Measurements from ENCODE around the gene CDCA4.

CDCA4 gene

GRCh38 chr14:104978746-104979691, 41.9 kb downstream of the CDCA4 start:
- in situ Hi-C loops (cut with HindIII; ENCODE audit: low sequenced_read_pairs) = no loop called here

- in situ Hi-C loops (cut with HindIII; ENCODE audit: low sequenced_read_pairs) = no loop called here
Measured at GRCh38 chr14:104977681-104978653, 42.9 kb downstream of the CDCA4 start, which contains the start of gene AHNAK2. Gene AHNAK2 (minus strand): TSS chr14:104978374. CDS start chr14:104978237, 137 bp downstream.

DNA sequence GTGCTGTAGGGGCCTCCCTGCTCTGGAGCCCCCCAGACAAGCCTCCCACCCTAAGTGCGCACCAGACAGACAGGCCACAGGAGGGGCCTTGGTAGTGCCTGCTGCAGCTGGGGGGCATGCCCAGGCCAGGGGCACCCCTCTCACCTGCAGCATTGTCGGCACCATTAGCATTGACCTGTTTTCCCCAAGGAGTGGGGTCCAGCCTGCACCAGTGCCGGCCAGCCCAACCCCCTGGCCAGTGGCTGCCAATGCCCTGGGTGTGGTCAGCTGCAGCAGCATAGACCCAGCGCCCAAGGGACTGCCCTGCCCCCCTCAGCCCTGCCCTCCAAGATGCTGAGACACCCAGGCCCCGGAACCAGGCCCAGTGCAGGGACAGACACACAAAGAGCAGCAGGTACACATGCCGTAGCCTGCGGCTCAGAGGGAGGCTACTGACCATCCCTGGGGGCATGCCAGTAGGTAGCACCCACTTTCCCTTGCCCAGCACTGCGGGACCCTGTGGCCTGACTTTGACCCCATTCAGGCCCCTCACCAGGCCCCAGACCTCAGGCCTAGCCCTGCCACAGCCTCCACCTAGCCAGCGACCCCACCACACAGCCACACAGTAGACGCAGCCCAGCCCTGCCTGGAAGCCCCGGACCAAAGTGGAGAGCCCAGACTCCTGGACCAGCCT, 43.7 kb downstream of the CDCA4 start:
- in situ Hi-C loops (cut with HindIII; ENCODE audit: low sequenced_read_pairs) = no loop called here

DNA sequence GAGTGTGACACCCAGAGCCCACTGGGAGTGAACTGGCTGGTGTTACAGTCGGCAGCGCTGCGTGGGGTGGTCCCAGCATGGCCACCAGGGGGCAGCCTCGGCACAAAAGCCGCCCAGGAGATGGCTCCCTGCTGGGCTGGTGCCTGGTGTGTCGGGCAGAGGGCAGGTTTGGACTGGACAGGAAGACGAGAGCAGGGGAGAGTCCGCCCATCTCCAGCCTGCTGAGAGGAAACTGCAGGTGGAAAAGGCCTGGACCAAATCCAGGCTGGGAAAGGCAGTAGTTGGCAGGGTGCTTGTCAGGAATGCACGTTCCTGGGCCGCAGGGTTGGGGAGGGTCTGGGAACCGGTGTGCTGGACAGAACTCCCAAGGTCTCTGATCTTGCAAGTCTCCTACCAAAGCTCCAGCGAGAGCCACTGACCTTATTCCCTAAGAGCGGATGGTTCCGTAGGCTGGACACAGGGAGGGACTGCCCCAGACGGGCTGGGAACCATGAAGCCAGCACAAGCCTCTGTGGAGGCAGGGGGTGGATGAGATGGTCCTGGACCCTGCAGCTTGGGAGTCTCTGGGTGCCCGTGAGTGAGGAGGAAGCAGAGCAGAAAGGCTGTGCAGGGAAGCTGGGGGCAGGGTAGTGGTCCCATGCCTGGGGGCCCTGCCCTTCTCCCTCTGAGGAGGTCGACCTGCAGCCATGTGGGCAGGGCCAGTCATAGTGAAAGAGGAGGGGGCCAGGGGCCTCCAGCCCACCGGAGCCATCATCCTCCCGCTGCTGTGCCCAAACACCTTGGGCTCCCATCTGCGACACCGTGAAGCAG, 44.5 kb downstream of the CDCA4 start:
- in situ Hi-C loops (cut with HindIII; ENCODE audit: low sequenced_read_pairs) = no loop called here

- in situ Hi-C loops (cut with HindIII; ENCODE audit: low sequenced_read_pairs) = no loop called here
Measured at GRCh38 chr14:104975481-104976197, 45.2 kb downstream of the CDCA4 start.

DNA sequence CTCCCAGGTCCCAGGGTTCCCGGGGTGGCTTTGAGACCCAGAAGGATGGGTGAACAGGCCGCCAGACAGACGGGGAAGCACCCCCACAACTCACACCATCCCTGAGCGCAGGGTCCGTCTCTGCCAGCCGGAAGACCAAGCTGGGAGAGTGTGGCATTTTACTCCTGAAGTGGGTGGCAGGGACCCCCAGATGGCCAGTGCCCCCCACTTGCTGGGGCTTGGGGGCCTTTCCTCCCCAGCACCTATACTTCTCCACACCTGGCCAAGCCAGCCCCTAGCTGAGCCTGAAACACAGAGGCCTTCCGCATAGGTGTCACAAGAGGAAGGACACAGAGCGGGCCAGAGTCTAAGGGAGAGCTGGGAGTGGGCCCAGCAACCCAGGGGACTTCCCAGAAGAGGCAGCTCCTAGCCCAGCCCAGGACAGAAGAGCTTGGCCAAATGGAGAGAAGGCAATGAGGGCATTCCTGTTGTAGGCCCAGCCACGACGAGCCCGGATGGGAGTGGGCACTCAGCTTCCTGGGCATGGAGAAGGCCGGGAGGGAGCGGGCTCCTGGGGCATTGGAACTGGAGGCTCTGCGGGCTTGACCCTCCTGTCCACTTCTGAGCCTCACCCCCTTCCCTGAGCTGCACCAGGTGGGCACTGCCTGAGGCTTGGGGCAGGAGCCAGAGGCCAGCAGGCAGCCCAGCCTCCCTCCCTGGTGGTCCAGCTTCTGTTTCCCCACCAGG, 46.1 kb downstream of the CDCA4 start:
- in situ Hi-C loops (cut with HindIII; ENCODE audit: low sequenced_read_pairs) = no loop called here

DNA sequence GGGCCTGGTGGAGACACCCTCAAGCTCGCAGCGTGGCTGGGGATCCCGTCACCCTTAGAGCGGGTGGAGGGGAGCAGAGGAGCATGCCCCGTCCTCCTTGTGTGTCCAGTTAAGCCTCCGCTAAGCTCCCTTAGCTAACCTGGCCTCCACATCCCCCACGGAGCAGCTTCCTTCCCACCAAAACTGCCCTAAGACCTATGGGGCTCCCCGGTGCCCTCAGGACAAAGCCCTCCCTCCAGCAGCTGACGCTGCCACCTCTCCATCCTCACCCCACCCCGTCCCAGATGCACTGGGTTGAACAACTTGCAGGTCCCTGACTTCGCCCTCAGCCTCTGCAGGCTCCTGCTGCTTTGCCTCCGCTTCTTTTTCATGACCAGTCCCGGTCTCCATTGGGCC, 46.7 kb downstream of the CDCA4 start:
- in situ Hi-C loops (cut with HindIII; ENCODE audit: low sequenced_read_pairs) = no loop called here

DNA sequence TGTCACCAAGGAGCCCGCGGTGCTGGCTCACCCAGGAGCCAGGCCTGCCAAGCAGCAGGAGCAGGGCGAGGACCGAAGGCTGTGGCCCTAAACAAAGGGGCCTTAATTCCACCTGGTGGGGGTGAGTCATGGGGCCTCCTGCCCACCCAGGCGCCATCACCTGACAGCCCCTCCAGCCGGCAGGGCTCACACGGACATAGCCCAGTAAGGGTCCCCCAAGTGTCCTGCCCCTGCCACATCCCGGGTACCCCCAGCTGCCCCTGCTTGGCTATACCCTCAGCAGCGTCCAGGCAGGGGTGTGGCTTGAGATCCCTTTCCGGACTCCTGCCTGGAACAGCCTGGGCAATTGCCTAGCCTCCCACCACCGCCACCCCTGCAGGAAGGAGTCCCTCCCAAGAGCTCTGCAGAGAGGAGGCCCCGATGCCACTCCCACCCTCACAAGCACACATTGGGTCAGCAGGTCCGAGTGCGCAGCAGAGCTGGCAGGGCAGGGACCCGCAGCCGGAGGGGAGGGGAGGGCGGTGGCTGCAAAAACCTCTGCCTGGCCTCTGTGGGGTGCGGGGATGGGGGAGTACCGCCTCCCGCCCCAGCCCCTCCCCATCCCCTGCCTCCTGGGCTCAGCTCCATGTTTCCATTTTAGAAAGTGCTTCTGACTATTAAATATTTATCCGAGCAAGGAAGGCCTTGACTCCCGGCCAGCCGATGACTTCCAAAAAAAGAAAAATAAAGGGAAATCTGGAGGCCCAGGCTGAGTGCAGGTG, 47.3 kb downstream of the CDCA4 start:
- in situ Hi-C loops (cut with HindIII; ENCODE audit: low sequenced_read_pairs) = no loop called here

DNA sequence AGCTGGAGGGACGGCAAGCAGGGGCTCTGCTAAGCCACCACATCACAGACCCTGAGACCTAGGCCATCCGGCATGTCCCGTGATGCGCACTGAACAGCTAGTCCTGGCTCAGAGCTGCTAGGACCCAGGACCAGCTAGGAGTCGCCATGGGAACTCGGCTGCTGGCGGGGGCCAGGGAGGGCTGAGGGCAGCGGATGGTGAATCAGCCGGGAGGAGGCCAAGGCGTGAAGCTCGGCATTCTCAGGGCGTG, 47.8 kb downstream of the CDCA4 start:
- in situ Hi-C loops (cut with HindIII; ENCODE audit: low sequenced_read_pairs) = no loop called here

GRCh38 chr14:104972301-104973134, 48.4 kb downstream of the CDCA4 start:
- in situ Hi-C loops (cut with HindIII; ENCODE audit: low sequenced_read_pairs) = no loop called here

DNA sequence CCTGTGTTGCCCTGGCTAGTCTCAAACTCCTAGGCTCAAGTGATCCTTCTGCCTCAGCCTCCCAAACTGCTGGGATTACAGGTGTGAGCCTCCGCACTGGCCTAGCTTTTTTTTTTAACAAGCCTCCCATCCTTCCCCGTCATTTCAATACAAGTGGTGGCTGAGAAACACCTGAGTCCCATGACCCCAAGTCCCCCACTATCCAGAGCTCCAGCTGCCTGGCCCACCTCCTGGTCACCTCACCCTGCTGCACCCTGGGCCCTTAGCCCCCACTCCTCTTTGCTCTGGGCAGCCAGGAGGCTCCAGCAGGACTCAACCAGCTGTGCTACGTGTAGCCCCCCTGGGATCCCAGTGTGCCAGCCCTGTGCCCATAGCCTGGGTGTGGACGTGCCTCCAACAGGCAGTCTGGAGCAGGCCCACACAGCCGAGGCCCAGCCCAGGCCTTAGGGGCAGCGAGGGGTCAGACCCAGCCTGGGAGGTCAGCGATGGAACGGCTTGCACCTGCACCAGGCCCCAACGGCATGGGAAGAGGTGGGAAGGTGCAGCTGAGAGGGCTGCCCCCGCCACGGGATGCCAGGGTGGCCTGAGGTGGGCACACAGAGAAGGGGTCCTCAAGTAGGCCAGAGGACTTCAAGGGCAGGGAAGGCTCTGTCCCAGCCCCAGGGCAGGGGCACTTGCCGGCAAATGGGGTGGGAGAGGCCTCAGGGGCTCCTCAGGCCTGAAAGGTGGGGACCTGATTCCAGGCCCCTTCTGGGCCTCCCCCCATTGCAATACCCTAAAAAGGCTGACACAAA, 49.2 kb downstream of the CDCA4 start:
- in situ Hi-C loops (cut with HindIII; ENCODE audit: low sequenced_read_pairs) = no loop called here

GRCh38 chr14:104970231-104971068, 50.4 kb downstream of the CDCA4 start:
- in situ Hi-C loops (cut with HindIII; ENCODE audit: low sequenced_read_pairs) = no loop called here

GRCh38 chr14:104969741-104970230, 51.1 kb downstream of the CDCA4 start:
- in situ Hi-C loops (cut with HindIII; ENCODE audit: low sequenced_read_pairs) = no loop called here

GRCh38 chr14:104968541-104969401, 52.1 kb downstream of the CDCA4 start:
- in situ Hi-C loops (cut with HindIII; ENCODE audit: low sequenced_read_pairs) = no loop called here

GRCh38 chr14:104968153-104968527, 52.7 kb downstream of the CDCA4 start:
- in situ Hi-C loops (cut with HindIII; ENCODE audit: low sequenced_read_pairs) = no loop called here
